Brain pericyte (primary cell): ENCODE measurements around the gene VDAC1.

Source experiments
- DNase-seq: peaks from one replicate; pipeline ENCODE4 v3.0.0-alpha.2; 2012; ENCODE audit warnings: low read depth, low spot score

Gene VDAC1

GRCh38 chr5:133926489-133927299, 78.1 kb downstream of the VDAC1 start:
- no peak for DNase-seq

- DNase-seq = no peak
Measured at GRCh38 chr5:133925866-133926488, 78.8 kb downstream of the VDAC1 start.

- no peak for DNase-seq
Measured at GRCh38 chr5:133925269-133925668, 79.5 kb downstream of the VDAC1 start.

DNA sequence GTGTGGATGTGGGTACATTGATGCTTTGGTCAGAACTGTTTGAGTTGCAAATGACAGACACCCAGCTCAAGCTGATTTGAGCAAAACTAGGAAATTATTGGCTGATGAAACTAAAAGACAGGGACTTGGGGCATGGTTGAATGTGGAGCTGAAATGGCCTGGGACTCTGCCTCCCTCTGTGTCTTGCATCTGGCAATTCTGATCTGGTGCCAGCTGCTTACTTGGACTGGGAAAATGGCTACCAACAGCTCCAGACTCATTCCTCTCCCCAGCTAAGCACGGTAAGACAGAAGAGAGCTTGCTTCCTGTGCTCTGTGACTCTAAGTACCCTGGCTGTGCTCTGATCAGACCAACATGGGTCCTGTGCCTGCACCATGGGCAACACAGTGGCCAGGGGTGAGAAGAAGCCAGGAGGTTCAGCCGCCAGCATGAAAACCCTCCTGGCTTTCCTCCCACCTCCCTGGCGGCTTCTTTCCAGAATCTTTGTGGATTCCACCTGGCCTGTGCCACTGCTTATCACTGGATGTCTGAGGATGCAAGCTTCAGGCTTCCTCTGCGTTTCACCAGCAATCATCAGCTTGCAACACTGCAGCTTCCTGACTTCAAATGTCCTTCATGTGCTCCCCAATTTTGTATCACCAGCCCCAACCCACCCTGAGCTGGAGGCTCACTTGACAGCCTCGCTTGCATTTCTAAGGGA, 80.4 kb downstream of the VDAC1 start:
- DNase-seq = no peak

- no peak for DNase-seq
Measured at GRCh38 chr5:133921979-133922378, 82.8 kb downstream of the VDAC1 start.
